ENCODE results near the gene SDR42E2. TPM values are rescaled to one million over a fixed set of nuclear protein-coding genes. Genes with fewer than 3 reads are reported as not detected.
A peak's percentile ranks its signal among the peaks of the same experiment; 100 is the strongest.
"Not testable (repeated sequence)": the region's sequence is repeated elsewhere in the genome, so short reads cannot be mapped to it uniquely, and the experiment has no call there.

Gene SDR42E2
- total and polyA plus RNA-seq, 3 experiments from 2014 or later, result 0.11 to 0.92 TPM; not detected in 1

GRCh38 chr16:22194707-22195444 is 32.6 kb downstream of the SDR42E2 start:
- peak in 2 of 5 donors; percentile 12 to 23 for DNase-seq
- ChIA-PET POLR2A (interaction anchor here (2.4 kb wide), 1 partner anchor 11 kb away, joined by 7 read pairs; the partner anchor contains the start of gene EEF2K), CTCF (interaction anchor here (0.8 to 3.6 kb wide), 5 partner anchors 11 to 186 kb away, joined by 3 to 33 read pairs (median 3); partner anchors contain the start of genes EEF2K and POLR3E)
- Histone ChIP-seq H3K27ac (ENCODE audit: low read depth, low read length) (peak overlapping the region; percentile 38), H3K4me1 (ENCODE audit: insufficient read depth, low read length) (peaks cover 51% of the 10 kb centered on the region), H3K27me3 (ENCODE audit: insufficient read depth, low read length, poor library complexity, severe bottlenecking) (no peaks in the 10 kb centered on the region), H3K4me3 (ENCODE audit: low read length) (peak overlapping the region; percentile 11), H3K36me3 (ENCODE audit: insufficient read depth, low read length) (no peaks in the 10 kb centered on the region), H3K9me3 (ENCODE audit: low read length) (no peaks in the 10 kb centered on the region)
- peak overlapping the region; percentile 82 to 96 (median 89) for H3K4me3 Mint-ChIP-seq
- peaks cover 0 to 18% of the 10 kb centered on the region in 2 donors for H3K27me3 Mint-ChIP-seq
- peaks cover 0 to 7% (median 3%) of the 10 kb centered on the region in 5 donors for H3K9me3 Mint-ChIP-seq
- H3K27ac Mint-ChIP-seq, result peak overlapping the region; percentile 88 to 100 (median 96)
- H3K36me3 Mint-ChIP-seq, result peaks cover 0 to 10% (median 6%) of the 10 kb centered on the region in 3 donors
- H3K4me1 Mint-ChIP-seq, result peaks cover 44 to 67% (median 53%) of the 10 kb centered on the region in 3 donors

- Mint-ChIP-seq H3K36me3 (peaks cover 0 to 9% (median 6%) of the 10 kb centered on the region in 3 donors), H3K27me3 (peaks cover 0 to 18% of the 10 kb centered on the region in 2 donors), H3K4me3 (peak overlapping the region; percentile 82 to 96 (median 89)), H3K4me1 (peaks cover 43 to 64% (median 52%) of the 10 kb centered on the region in 3 donors), H3K9me3 (peaks cover 0 to 7% (median 3%) of the 10 kb centered on the region in 5 donors), H3K27ac (peak overlapping the region; percentile 88 to 100 (median 96))
- peaks cover 50% of the 10 kb centered on the region for H3K4me1 ChIP-seq (ENCODE audit: insufficient read depth, low read length)
- H3K36me3 ChIP-seq (ENCODE audit: insufficient read depth, low read length), result no peaks in the 10 kb centered on the region
- H3K27me3 ChIP-seq (ENCODE audit: insufficient read depth, low read length, poor library complexity, severe bottlenecking), result no peaks in the 10 kb centered on the region
- peak overlapping the region; percentile 11 for H3K4me3 ChIP-seq (ENCODE audit: low read length)
- DNase-seq, result no peak
- ChIA-PET POLR2A (interaction anchor here (2.4 kb wide), 1 partner anchor 11 kb away, joined by 7 read pairs; the partner anchor contains the start of gene EEF2K), CTCF (interaction anchor here (0.8 to 3.6 kb wide), 4 partner anchors 11 to 186 kb away, joined by 3 to 33 read pairs (median 5); partner anchors contain the start of genes EEF2K and POLR3E)
- no peaks in the 10 kb centered on the region for H3K9me3 ChIP-seq (ENCODE audit: low read length)
- H3K27ac ChIP-seq (ENCODE audit: low read depth, low read length), result peak overlapping the region; percentile 38
These were observed 33.1 kb downstream of the SDR42E2 start for GRCh38 chr16:22195445-22195694.

- peaks cover 0 to 16% of the 10 kb centered on the region in 2 donors for H3K27me3 Mint-ChIP-seq
- peak overlapping the region; percentile 82 to 96 (median 89) for H3K4me3 Mint-ChIP-seq
- Histone ChIP-seq H3K4me3 (ENCODE audit: low read length) (peak overlapping the region; percentile 63), H3K36me3 (ENCODE audit: insufficient read depth, low read length) (no peaks in the 10 kb centered on the region), H3K4me1 (ENCODE audit: insufficient read depth, low read length) (peaks cover 50% of the 10 kb centered on the region), H3K9me3 (ENCODE audit: low read length) (no peaks in the 10 kb centered on the region), H3K27ac (ENCODE audit: low read depth, low read length) (peak overlapping the region; percentile 38), H3K27me3 (ENCODE audit: insufficient read depth, low read length, poor library complexity, severe bottlenecking) (no peaks in the 10 kb centered on the region)
- H3K9me3 Mint-ChIP-seq, result peaks cover 0 to 7% (median 3%) of the 10 kb centered on the region in 5 donors
- peak; percentile 79 to 94 (median 89) for DNase-seq
- H3K36me3 Mint-ChIP-seq, result peaks cover 0 to 6% (median 6%) of the 10 kb centered on the region in 3 donors
- H3K4me1 Mint-ChIP-seq, result peaks cover 41 to 60% (median 52%) of the 10 kb centered on the region in 3 donors
- ChIA-PET CTCF (interaction anchor here (0.6 to 3.6 kb wide), 11 partner anchors 8 to 187 kb away, joined by 3 to 33 read pairs (median 4); partner anchors contain the start of genes EEF2K and POLR3E), POLR2A (interaction anchor here (0.7 to 2.4 kb wide), 4 partner anchors 10 to 1633 kb away, joined by 3 to 7 read pairs (median 4); partner anchors contain the start of gene EEF2K)
- H3K27ac Mint-ChIP-seq, result peak overlapping the region; percentile 88 to 100 (median 96)
These were observed 33.6 kb downstream of the SDR42E2 start for GRCh38 chr16:22195695-22196558.

- CTCF ChIA-PET, result interaction anchor here (0.6 to 3.6 kb wide), 8 partner anchors 8 to 104 kb away, joined by 3 to 33 read pairs (median 4); partner anchors contain the start of genes EEF2K and POLR3E
These were observed 34.4 kb downstream of the SDR42E2 start for GRCh38 chr16:22196559-22197168.

GRCh38 chr16:22198547-22199293 is 36.4 kb downstream of the SDR42E2 start:
- Histone ChIP-seq H3K27me3 (ENCODE audit: insufficient read depth, low read length, poor library complexity, severe bottlenecking) (no peaks in the 10 kb centered on the region), H3K9me3 (ENCODE audit: low read length) (no peaks in the 10 kb centered on the region), H3K4me1 (ENCODE audit: insufficient read depth, low read length) (peaks cover 26% of the 10 kb centered on the region), H3K27ac (ENCODE audit: low read depth, low read length) (no peak overlapping the region), H3K4me3 (ENCODE audit: low read length) (no peak overlapping the region), H3K36me3 (ENCODE audit: insufficient read depth, low read length) (no peaks in the 10 kb centered on the region)
- peak overlapping the region in 1 of 7 donors; percentile 75 for H3K4me3 Mint-ChIP-seq
- peak overlapping the region in 2 of 8 donors; percentile 29 to 86 for H3K27ac Mint-ChIP-seq
- peaks cover 22 to 32% (median 27%) of the 10 kb centered on the region in 3 donors for H3K4me1 Mint-ChIP-seq
- CTCF ChIA-PET, result interaction anchor here (1.1 to 1.2 kb wide), 2 partner anchors 7 to 10 kb away, joined by 3 read pairs; partner anchors contain the start of gene EEF2K
- POLR2A ChIA-PET, result no interaction called here
- H3K9me3 Mint-ChIP-seq, result peaks cover 0 to 6% (median 3%) of the 10 kb centered on the region in 5 donors
- no peak for DNase-seq
- H3K36me3 Mint-ChIP-seq, result peaks cover 0 to 4% (median 3%) of the 10 kb centered on the region in 3 donors
- peaks cover 0 to 10% of the 10 kb centered on the region in 2 donors for H3K27me3 Mint-ChIP-seq

More at GRCh38 chr16:22196559-22197168, 34.4 kb downstream of the SDR42E2 start:
- Mint-ChIP-seq H3K4me1 (peaks cover 40 to 52% (median 47%) of the 10 kb centered on the region in 3 donors), H3K4me3 (peak overlapping the region; percentile 63 to 96 (median 89)), H3K27me3 (peaks cover 0 to 12% of the 10 kb centered on the region in 2 donors), H3K27ac (peak overlapping the region in 2 of 8 donors; percentile 36 to 98)
- DNase-seq; H3K4me3 ChIP-seq (ENCODE audit: low read length); H3K9me3 Mint-ChIP-seq; H3K36me3 ChIP-seq (ENCODE audit: insufficient read depth, low read length); H3K36me3 Mint-ChIP-seq; H3K9me3 ChIP-seq (ENCODE audit: low read length); H3K27me3 ChIP-seq (ENCODE audit: insufficient read depth, low read length, poor library complexity, severe bottlenecking): not testable (repeated sequence)
- peak overlapping the region; percentile 38 for H3K27ac ChIP-seq (ENCODE audit: low read depth, low read length)
- POLR2A ChIA-PET, result interaction anchor here (0.7 to 2.4 kb wide), 3 partner anchors 10 to 1633 kb away, joined by 3 to 7 read pairs (median 3); partner anchors contain the start of gene EEF2K
- peaks cover 46% of the 10 kb centered on the region for H3K4me1 ChIP-seq (ENCODE audit: insufficient read depth, low read length)

- peaks cover 0 to 5% (median 0%) of the 10 kb centered on the region in 3 donors for H3K36me3 Mint-ChIP-seq
- Histone ChIP-seq H3K9me3 (ENCODE audit: low read length) (no peaks in the 10 kb centered on the region), H3K4me3 (ENCODE audit: low read length) (no peak overlapping the region), H3K27ac (ENCODE audit: low read depth, low read length) (no peak overlapping the region), H3K36me3 (ENCODE audit: insufficient read depth, low read length) (no peaks in the 10 kb centered on the region), H3K4me1 (ENCODE audit: insufficient read depth, low read length) (peaks cover 6% of the 10 kb centered on the region), H3K27me3 (ENCODE audit: insufficient read depth, low read length, poor library complexity, severe bottlenecking) (no peaks in the 10 kb centered on the region)
- DNase-seq, result no peak
- H3K9me3 Mint-ChIP-seq, result no peaks in the 10 kb centered on the region
- H3K4me1 Mint-ChIP-seq, result peaks cover 9 to 19% (median 13%) of the 10 kb centered on the region in 3 donors
- ChIA-PET POLR2A (no interaction called here), CTCF (interaction anchor here (1.0 to 1.5 kb wide), 2 partner anchors 11 to 95 kb away, joined by 6 read pairs; partner anchors contain the start of gene POLR3E)
- H3K27me3 Mint-ChIP-seq, result no peaks in the 10 kb centered on the region
- H3K4me3 Mint-ChIP-seq, result peak overlapping the region in 1 of 7 donors; percentile 37
- peak overlapping the region in 1 of 8 donors; percentile 59 for H3K27ac Mint-ChIP-seq
These were observed 39.9 kb downstream of the SDR42E2 start for GRCh38 chr16:22202261-22202637.
